ENCODE results near the gene GBGT1. TPM values are rescaled to one million over a fixed set of nuclear protein-coding genes. Genes with fewer than 3 reads are reported as not detected.
A peak's percentile ranks its signal among the peaks of the same experiment; 100 is the strongest.

GBGT1 gene
- total and polyA plus RNA-seq, 4 donors: 2.8 to 28.9 (median 9.2) TPM

DNA sequence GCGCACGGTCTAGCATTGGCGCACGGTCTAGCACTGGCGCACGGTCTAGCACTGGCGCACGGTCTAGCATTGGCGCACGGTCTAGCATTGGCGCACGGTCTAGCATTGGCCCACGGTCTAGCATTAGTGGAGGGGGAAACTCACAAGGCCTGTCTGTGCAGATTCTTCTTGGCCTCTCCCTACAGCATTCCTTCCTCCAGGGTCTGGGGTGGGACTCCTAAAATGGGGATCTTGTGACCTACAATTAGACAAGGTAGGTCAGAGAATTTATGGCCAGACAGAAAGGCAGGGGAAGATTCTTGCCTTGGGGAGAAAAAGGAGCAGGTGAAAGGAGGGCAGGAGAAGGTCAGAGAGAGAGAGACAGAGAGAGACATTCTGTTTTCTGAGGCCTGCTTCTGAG lies 5.4 kb upstream of the GBGT1 start:
- ATAC-seq (ENCODE audit: low FRiP score) (no peak), DNase-seq (no peak)
- intact Hi-C loops (cut with DNase I): no loop called here
- H3K9me3 ChIP-seq (ENCODE audit: control insufficient read depth, low read length): no peaks in the 10 kb centered on the region
- H3K4me1 ChIP-seq (ENCODE audit: control insufficient read depth in 1 of 2, insufficient read depth in 2 of 2, low read length in 2 of 2): no peaks in the 10 kb centered on the region
- WGBS, 2 donors: 92 to 97% methylated on average over 13 of the region's 13 CpGs
- no peak overlapping the region for H3K4me3 ChIP-seq (ENCODE audit: low read length in 2 of 2)
- no peaks in the 10 kb centered on the region for H3K36me3 ChIP-seq (ENCODE audit: control insufficient read depth in 1 of 2, insufficient read depth in 2 of 2, low read length in 1 of 2)
- H3K27ac ChIP-seq (ENCODE audit: low read depth in 1 of 2, low read length in 2 of 2): no peak overlapping the region
- peaks cover 0 to 3% of the 10 kb centered on the region in 2 donors for H3K27me3 ChIP-seq (ENCODE audit: control insufficient read depth in 1 of 2, insufficient read depth in 2 of 2, low read length in 1 of 2)

- DNase-seq (no peak), ATAC-seq (ENCODE audit: low FRiP score) (no peak)
- Histone ChIP-seq H3K4me1 (ENCODE audit: control insufficient read depth in 1 of 2, insufficient read depth in 2 of 2, low read length in 2 of 2) (no peaks in the 10 kb centered on the region), H3K27ac (ENCODE audit: low read depth in 1 of 2, low read length in 2 of 2) (no peak overlapping the region), H3K27me3 (ENCODE audit: control insufficient read depth in 1 of 2, insufficient read depth in 2 of 2, low read length in 1 of 2) (peaks cover 0 to 3% of the 10 kb centered on the region in 2 donors), H3K36me3 (ENCODE audit: control insufficient read depth in 1 of 2, insufficient read depth in 2 of 2, low read length in 1 of 2) (no peaks in the 10 kb centered on the region), H3K4me3 (ENCODE audit: low read length in 2 of 2) (no peak overlapping the region), H3K9me3 (ENCODE audit: control insufficient read depth, low read length) (no peaks in the 10 kb centered on the region)
- intact Hi-C loops (cut with DNase I): no loop called here
- WGBS, 2 donors: 63 to 73% methylated on average over 6 of the region's 6 CpGs
Observed at GRCh38 chr9:133168432-133168831, 4.7 kb upstream of the GBGT1 start.

GRCh38 chr9:133167769-133168168 lies 4.1 kb upstream of the GBGT1 start:
- 85 to 91% methylated on average over 3 of the region's 3 CpGs for WGBS, 2 donors
- no peak overlapping the region for H3K27ac ChIP-seq (ENCODE audit: low read depth in 1 of 2, low read length in 2 of 2)
- ATAC-seq (ENCODE audit: low FRiP score) (no peak), DNase-seq (peak in 1 of 2 donors; percentile 55)
- intact Hi-C loops (cut with DNase I): no loop called here
- no peaks in the 10 kb centered on the region for H3K9me3 ChIP-seq (ENCODE audit: control insufficient read depth, low read length)
- H3K4me3 ChIP-seq (ENCODE audit: low read length in 2 of 2): no peak overlapping the region
- H3K4me1 ChIP-seq (ENCODE audit: control insufficient read depth in 1 of 2, insufficient read depth in 2 of 2, low read length in 2 of 2): no peaks in the 10 kb centered on the region
- peaks cover 0 to 3% of the 10 kb centered on the region in 2 donors for H3K27me3 ChIP-seq (ENCODE audit: control insufficient read depth in 1 of 2, insufficient read depth in 2 of 2, low read length in 1 of 2)
- H3K36me3 ChIP-seq (ENCODE audit: control insufficient read depth in 1 of 2, insufficient read depth in 2 of 2, low read length in 1 of 2): no peaks in the 10 kb centered on the region

- WGBS, 2 donors: 85 to 86% methylated on average over 3 of the region's 3 CpGs
- H3K9me3 ChIP-seq (ENCODE audit: control insufficient read depth, low read length): no peaks in the 10 kb centered on the region
- H3K4me1 ChIP-seq (ENCODE audit: control insufficient read depth in 1 of 2, insufficient read depth in 2 of 2, low read length in 2 of 2): no peaks in the 10 kb centered on the region
- peaks cover 0 to 3% of the 10 kb centered on the region in 2 donors for H3K27me3 ChIP-seq (ENCODE audit: control insufficient read depth in 1 of 2, insufficient read depth in 2 of 2, low read length in 1 of 2)
- intact Hi-C loops (cut with DNase I): no loop called here
- no peaks in the 10 kb centered on the region for H3K36me3 ChIP-seq (ENCODE audit: control insufficient read depth in 1 of 2, insufficient read depth in 2 of 2, low read length in 1 of 2)
- DNase-seq: peak in 1 of 2 donors; percentile 55
- no peak for ATAC-seq (ENCODE audit: low FRiP score)
- H3K27ac ChIP-seq (ENCODE audit: low read depth in 1 of 2, low read length in 2 of 2): no peak overlapping the region
- no peak overlapping the region for H3K4me3 ChIP-seq (ENCODE audit: low read length in 2 of 2)
Observed at GRCh38 chr9:133167096-133167730, 3.5 kb upstream of the GBGT1 start.

- intact Hi-C loops (cut with DNase I): no loop called here
- DNase-seq (peak in 1 of 2 donors; percentile 70), ATAC-seq (ENCODE audit: low FRiP score) (no peak)
- Histone ChIP-seq H3K4me1 (ENCODE audit: control insufficient read depth in 1 of 2, insufficient read depth in 2 of 2, low read length in 2 of 2) (no peaks in the 10 kb centered on the region), H3K27me3 (ENCODE audit: control insufficient read depth in 1 of 2, insufficient read depth in 2 of 2, low read length in 1 of 2) (peaks cover 0 to 3% of the 10 kb centered on the region in 2 donors), H3K27ac (ENCODE audit: low read depth in 1 of 2, low read length in 2 of 2) (no peak overlapping the region), H3K9me3 (ENCODE audit: control insufficient read depth, low read length) (no peaks in the 10 kb centered on the region), H3K36me3 (ENCODE audit: control insufficient read depth in 1 of 2, insufficient read depth in 2 of 2, low read length in 1 of 2) (no peaks in the 10 kb centered on the region), H3K4me3 (ENCODE audit: low read length in 2 of 2) (no peak overlapping the region)
- 81 to 83% methylated on average over 17 of the region's 17 CpGs for WGBS, 2 donors
Observed at GRCh38 chr9:133166392-133166791, 2.7 kb upstream of the GBGT1 start.

- Histone ChIP-seq H3K27ac (ENCODE audit: low read depth in 1 of 2, low read length in 2 of 2) (no peak overlapping the region), H3K4me3 (ENCODE audit: low read length in 2 of 2) (no peak overlapping the region), H3K9me3 (ENCODE audit: control insufficient read depth, low read length) (no peaks in the 10 kb centered on the region), H3K36me3 (ENCODE audit: control insufficient read depth in 1 of 2, insufficient read depth in 2 of 2, low read length in 1 of 2) (no peaks in the 10 kb centered on the region), H3K27me3 (ENCODE audit: control insufficient read depth in 1 of 2, insufficient read depth in 2 of 2, low read length in 1 of 2) (peaks cover 0 to 3% of the 10 kb centered on the region in 2 donors), H3K4me1 (ENCODE audit: control insufficient read depth in 1 of 2, insufficient read depth in 2 of 2, low read length in 2 of 2) (no peaks in the 10 kb centered on the region)
- 94 to 96% methylated on average over 2 of the region's 2 CpGs for WGBS, 2 donors
- ATAC-seq (ENCODE audit: low FRiP score): no peak
- no peak for DNase-seq
- intact Hi-C loops (cut with DNase I): no loop called here
Observed at GRCh38 chr9:133165452-133165730, 1.7 kb upstream of the GBGT1 start.

GRCh38 chr9:133164191-133164590 lies 477 bp upstream of the GBGT1 start:
- intact Hi-C loops (cut with DNase I): no loop called here
- DNase-seq: peak in 1 of 2 donors; percentile 68
- H3K4me1 ChIP-seq (ENCODE audit: control insufficient read depth in 1 of 2, insufficient read depth in 2 of 2, low read length in 2 of 2): no peaks in the 10 kb centered on the region
- WGBS, 2 donors: 75 to 83% methylated on average over 13 of the region's 13 CpGs
- no peaks in the 10 kb centered on the region for H3K27me3 ChIP-seq (ENCODE audit: control insufficient read depth in 1 of 2, insufficient read depth in 2 of 2, low read length in 1 of 2)
- no peak overlapping the region for H3K27ac ChIP-seq (ENCODE audit: low read depth in 1 of 2, low read length in 2 of 2)
- no peaks in the 10 kb centered on the region for H3K36me3 ChIP-seq (ENCODE audit: control insufficient read depth in 1 of 2, insufficient read depth in 2 of 2, low read length in 1 of 2)
- no peak for ATAC-seq (ENCODE audit: low FRiP score)
- no peaks in the 10 kb centered on the region for H3K9me3 ChIP-seq (ENCODE audit: control insufficient read depth, low read length)
- peak overlapping the region; percentile 43 to 66 for H3K4me3 ChIP-seq (ENCODE audit: low read length in 2 of 2)

- no peaks in the 10 kb centered on the region for H3K27me3 ChIP-seq (ENCODE audit: control insufficient read depth in 1 of 2, insufficient read depth in 2 of 2, low read length in 1 of 2)
- no peaks in the 10 kb centered on the region for H3K4me1 ChIP-seq (ENCODE audit: control insufficient read depth in 1 of 2, insufficient read depth in 2 of 2, low read length in 2 of 2)
- peak overlapping the region; percentile 43 to 66 for H3K4me3 ChIP-seq (ENCODE audit: low read length in 2 of 2)
- H3K36me3 ChIP-seq (ENCODE audit: control insufficient read depth in 1 of 2, insufficient read depth in 2 of 2, low read length in 1 of 2): no peaks in the 10 kb centered on the region
- WGBS, 2 donors: 24 to 34% methylated on average over 52 to 54 of the region's 54 CpGs
- intact Hi-C loops (cut with DNase I): no loop called here
- no peaks in the 10 kb centered on the region for H3K9me3 ChIP-seq (ENCODE audit: control insufficient read depth, low read length)
- H3K27ac ChIP-seq (ENCODE audit: low read depth in 1 of 2, low read length in 2 of 2): no peak overlapping the region
- peak in 1 of 2 donors; percentile 77 for DNase-seq
- peak; percentile 21 for ATAC-seq (ENCODE audit: low FRiP score)
Observed at GRCh38 chr9:133162861-133163503, 732 bp downstream of the GBGT1 start.

- WGBS, 2 donors: 70 to 86% methylated on average over 4 of the region's 4 CpGs
- Histone ChIP-seq H3K27ac (ENCODE audit: low read depth in 1 of 2, low read length in 2 of 2) (no peak overlapping the region), H3K4me1 (ENCODE audit: control insufficient read depth in 1 of 2, insufficient read depth in 2 of 2, low read length in 2 of 2) (no peaks in the 10 kb centered on the region), H3K9me3 (ENCODE audit: control insufficient read depth, low read length) (no peaks in the 10 kb centered on the region), H3K36me3 (ENCODE audit: control insufficient read depth in 1 of 2, insufficient read depth in 2 of 2, low read length in 1 of 2) (no peaks in the 10 kb centered on the region), H3K4me3 (ENCODE audit: low read length in 2 of 2) (no peak overlapping the region), H3K27me3 (ENCODE audit: control insufficient read depth in 1 of 2, insufficient read depth in 2 of 2, low read length in 1 of 2) (no peaks in the 10 kb centered on the region)
- intact Hi-C loops (cut with DNase I): no loop called here
- DNase-seq (peak in 1 of 2 donors; percentile 45), ATAC-seq (ENCODE audit: low FRiP score) (no peak)
Observed at GRCh38 chr9:133161547-133161950, 2.2 kb downstream of the GBGT1 start.

Measured in aorta (tissue), 5 donors.